HG02852 (cell line): Measurements from ENCODE around the gene ZFP57.

Experiments
- ATAC-seq: cut with Tn5 transposase; IDR thresholded peaks from one replicate; pipeline ENCODE4 v1.9.1; 2021; ENCODE audit warnings: mild to moderate bottlenecking, moderate library complexity; ENCODE audit not compliant: unreplicated experiment

The ZFP57 gene

GRCh38 chr6:29627755-29628418 lies 53.1 kb downstream of the ZFP57 start:
- no peak for ATAC-seq

- no peak for ATAC-seq
Measured at GRCh38 chr6:29626948-29627754, 53.8 kb downstream of the ZFP57 start.

DNA sequence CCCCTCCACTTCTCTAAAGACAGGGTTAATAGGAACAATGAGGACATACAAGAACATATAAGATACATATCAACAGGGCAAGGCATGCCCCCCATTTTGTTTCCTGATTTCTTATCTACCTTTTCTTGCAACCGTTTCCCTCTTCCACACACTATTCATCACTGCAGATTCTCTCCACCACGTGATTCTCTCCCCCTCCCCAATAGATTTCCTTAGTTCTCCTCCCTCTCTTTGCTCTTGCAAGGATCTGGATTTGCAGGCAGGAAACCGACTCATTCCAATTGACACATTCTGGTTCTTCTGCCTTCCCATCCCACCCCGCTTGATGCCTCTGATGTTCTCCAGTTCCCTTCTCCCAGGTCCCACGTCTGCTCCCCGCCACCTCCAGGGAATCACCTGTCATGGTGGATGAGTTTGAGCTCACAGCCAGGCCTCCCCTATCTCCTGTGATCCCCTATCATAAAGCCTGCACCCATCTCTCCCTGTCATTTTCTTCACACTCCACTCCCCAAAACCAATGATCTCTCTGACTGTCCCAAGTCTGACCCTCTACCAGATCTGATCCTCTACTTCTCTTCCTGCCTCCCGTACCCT lies 55.5 kb downstream of the ZFP57 start:
- no peak for ATAC-seq

GRCh38 chr6:29624520-29624961 lies 56.4 kb downstream of the ZFP57 start:
- no peak for ATAC-seq
